ENCODE data around the gene SPECC1. TPM values are rescaled to one million over a fixed set of nuclear protein-coding genes. Genes with fewer than 3 reads are reported as not detected.

SPECC1 gene
- total RNA-seq, 1 donor from 2014 or later, result 65.7 TPM

- no peak overlapping the region for H3K4me3 Mint-ChIP-seq (ENCODE audit: unreplicated experiment)
- H3K36me3 Mint-ChIP-seq (ENCODE audit: low read depth, unreplicated experiment), result peaks cover 7% of the 10 kb centered on the region
- no peak for DNase-seq (ENCODE audit: low spot score)
- H3K27ac Mint-ChIP-seq (ENCODE audit: unreplicated experiment), result no peak overlapping the region
- H3K9me3 Mint-ChIP-seq (ENCODE audit: unreplicated experiment), result no peaks in the 10 kb centered on the region
- TF ChIP-seq CTCF (IDR thresholded peaks at IDR 0.05; ENCODE audit: unreplicated experiment), result no peak
- peaks cover 4% of the 10 kb centered on the region for H3K27me3 Mint-ChIP-seq (ENCODE audit: unreplicated experiment)
- H3K4me1 Mint-ChIP-seq (ENCODE audit: unreplicated experiment), result no peaks in the 10 kb centered on the region
These were observed 275.6 kb downstream of the SPECC1 start for GRCh38 chr17:20284570-20285295.

DNA sequence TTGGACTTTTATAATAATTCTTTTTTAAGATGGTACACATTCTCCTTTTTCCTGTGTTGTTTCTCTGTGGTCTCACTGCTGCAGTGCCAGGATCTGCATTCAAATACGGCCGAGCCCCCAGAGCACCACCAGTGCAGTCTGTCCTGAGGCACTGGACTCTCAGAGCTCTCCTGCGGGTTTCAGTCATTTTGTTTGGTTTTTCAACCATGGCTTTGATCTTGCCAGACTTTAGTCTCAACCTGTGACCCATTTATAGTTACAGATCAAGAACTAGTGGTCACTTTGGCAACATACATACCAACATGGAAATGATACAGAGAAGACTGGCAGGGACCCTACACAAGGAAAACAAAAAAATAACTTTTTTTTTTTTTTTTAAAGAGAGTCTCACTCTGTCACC lies 280.8 kb downstream of the SPECC1 start:
- H3K27me3 Mint-ChIP-seq (ENCODE audit: unreplicated experiment), result peaks cover 5% of the 10 kb centered on the region
- no peak for DNase-seq (ENCODE audit: low spot score)
- no peaks in the 10 kb centered on the region for H3K9me3 Mint-ChIP-seq (ENCODE audit: unreplicated experiment)
- H3K27ac Mint-ChIP-seq (ENCODE audit: unreplicated experiment), result no peak overlapping the region
- peaks cover 7% of the 10 kb centered on the region for H3K36me3 Mint-ChIP-seq (ENCODE audit: low read depth, unreplicated experiment)
- no peak overlapping the region for H3K4me3 Mint-ChIP-seq (ENCODE audit: unreplicated experiment)
- no peak for TF ChIP-seq CTCF (IDR thresholded peaks at IDR 0.05; ENCODE audit: unreplicated experiment)
- H3K4me1 Mint-ChIP-seq (ENCODE audit: unreplicated experiment), result no peaks in the 10 kb centered on the region

DNA sequence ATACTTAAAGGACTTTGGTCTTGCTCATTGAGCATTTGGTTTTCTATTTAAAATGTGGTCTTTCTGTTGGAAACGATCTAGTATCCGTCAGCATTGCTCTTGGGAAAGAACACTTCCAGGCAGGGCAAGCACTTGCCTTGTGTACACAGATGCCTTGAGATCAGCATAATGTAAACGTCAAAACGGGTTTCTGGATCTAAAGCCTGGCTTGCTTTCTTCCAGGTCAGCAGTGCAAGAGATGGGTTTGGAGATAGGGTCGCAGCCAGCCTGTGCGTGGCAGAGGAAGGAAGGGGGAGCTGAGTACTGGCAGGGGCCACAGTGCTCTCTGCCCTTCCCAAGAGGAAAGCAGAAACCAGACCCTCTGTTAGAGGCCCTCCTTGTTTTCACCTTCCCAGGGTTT lies 282.7 kb downstream of the SPECC1 start:
- peaks cover 3% of the 10 kb centered on the region for H3K27me3 Mint-ChIP-seq (ENCODE audit: unreplicated experiment)
- H3K4me1 Mint-ChIP-seq (ENCODE audit: unreplicated experiment), result no peaks in the 10 kb centered on the region
- H3K27ac Mint-ChIP-seq (ENCODE audit: unreplicated experiment), result no peak overlapping the region
- H3K4me3 Mint-ChIP-seq (ENCODE audit: unreplicated experiment), result no peak overlapping the region
- TF ChIP-seq CTCF (IDR thresholded peaks at IDR 0.05; ENCODE audit: unreplicated experiment), result no peak
- no peak for DNase-seq (ENCODE audit: low spot score)
- H3K9me3 Mint-ChIP-seq (ENCODE audit: unreplicated experiment), result no peaks in the 10 kb centered on the region
- H3K36me3 Mint-ChIP-seq (ENCODE audit: low read depth, unreplicated experiment), result peaks cover 7% of the 10 kb centered on the region

GRCh38 chr17:20293501-20293900 lies 284.3 kb downstream of the SPECC1 start:
- Mint-ChIP-seq H3K4me3 (ENCODE audit: unreplicated experiment) (no peak overlapping the region), H3K36me3 (ENCODE audit: low read depth, unreplicated experiment) (peaks cover 13% of the 10 kb centered on the region), H3K9me3 (ENCODE audit: unreplicated experiment) (no peaks in the 10 kb centered on the region), H3K4me1 (ENCODE audit: unreplicated experiment) (no peaks in the 10 kb centered on the region), H3K27ac (ENCODE audit: unreplicated experiment) (no peak overlapping the region), H3K27me3 (ENCODE audit: unreplicated experiment) (peaks cover 3% of the 10 kb centered on the region)
- no peak for DNase-seq (ENCODE audit: low spot score)
- TF ChIP-seq CTCF (IDR thresholded peaks at IDR 0.05; ENCODE audit: unreplicated experiment), result no peak

GRCh38 chr17:20294120-20294519 lies 285.0 kb downstream of the SPECC1 start:
- H3K36me3 Mint-ChIP-seq (ENCODE audit: low read depth, unreplicated experiment), result peaks cover 17% of the 10 kb centered on the region
- no peak for DNase-seq (ENCODE audit: low spot score)
- H3K9me3 Mint-ChIP-seq (ENCODE audit: unreplicated experiment), result no peaks in the 10 kb centered on the region
- no peak for TF ChIP-seq CTCF (IDR thresholded peaks at IDR 0.05; ENCODE audit: unreplicated experiment)
- no peak overlapping the region for H3K4me3 Mint-ChIP-seq (ENCODE audit: unreplicated experiment)
- peaks cover 3% of the 10 kb centered on the region for H3K27me3 Mint-ChIP-seq (ENCODE audit: unreplicated experiment)
- H3K4me1 Mint-ChIP-seq (ENCODE audit: unreplicated experiment), result no peaks in the 10 kb centered on the region
- H3K27ac Mint-ChIP-seq (ENCODE audit: unreplicated experiment), result no peak overlapping the region

All from endothelial cell (in vitro differentiated cells).